ENCODE measurements around the gene YIPF1. TPM values are rescaled to one million over a fixed set of nuclear protein-coding genes. Genes with fewer than 3 reads are reported as not detected.
"Not testable (repeated sequence)": the region's sequence is repeated elsewhere in the genome, so short reads cannot be mapped to it uniquely, and the experiment has no call there.

The YIPF1 gene
- total and polyA plus RNA-seq, 2 experiments from 2014 or later, result 14.4 to 29.7 TPM

- Histone ChIP-seq H3K27ac (no peak overlapping the region), H3K9me3 (ENCODE audit: low read depth) (no peaks in the 10 kb centered on the region), H3K4me3 (no peak overlapping the region), H3K36me3 (peaks cover 11% of the 10 kb centered on the region), H3K4me1 (ENCODE audit: low read depth) (no peaks in the 10 kb centered on the region), H3K27me3 (no peaks in the 10 kb centered on the region)
- TF ChIP-seq, protein P1, sequence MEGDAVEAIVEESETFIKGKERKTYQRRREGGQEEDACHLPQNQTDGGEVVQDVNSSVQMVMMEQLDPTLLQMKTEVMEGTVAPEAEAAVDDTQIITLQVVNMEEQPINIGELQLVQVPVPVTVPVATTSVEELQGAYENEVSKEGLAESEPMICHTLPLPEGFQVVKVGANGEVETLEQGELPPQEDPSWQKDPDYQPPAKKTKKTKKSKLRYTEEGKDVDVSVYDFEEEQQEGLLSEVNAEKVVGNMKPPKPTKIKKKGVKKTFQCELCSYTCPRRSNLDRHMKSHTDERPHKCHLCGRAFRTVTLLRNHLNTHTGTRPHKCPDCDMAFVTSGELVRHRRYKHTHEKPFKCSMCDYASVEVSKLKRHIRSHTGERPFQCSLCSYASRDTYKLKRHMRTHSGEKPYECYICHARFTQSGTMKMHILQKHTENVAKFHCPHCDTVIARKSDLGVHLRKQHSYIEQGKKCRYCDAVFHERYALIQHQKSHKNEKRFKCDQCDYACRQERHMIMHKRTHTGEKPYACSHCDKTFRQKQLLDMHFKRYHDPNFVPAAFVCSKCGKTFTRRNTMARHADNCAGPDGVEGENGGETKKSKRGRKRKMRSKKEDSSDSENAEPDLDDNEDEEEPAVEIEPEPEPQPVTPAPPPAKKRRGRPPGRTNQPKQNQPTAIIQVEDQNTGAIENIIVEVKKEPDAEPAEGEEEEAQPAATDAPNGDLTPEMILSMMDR (IDR thresholded peaks at IDR 0.05; ENCODE audit: low read depth, low read length), result peak; percentile 32
- peak in 1 of 2 donors; percentile 17 for DNase-seq (ENCODE audit: low read depth in 1 of 2, low spot score in 1 of 2)
Measured at GRCh38 chr1:53826367-53826766, 63.2 kb downstream of the YIPF1 start.

- Histone ChIP-seq H3K4me3 (no peak overlapping the region), H3K27me3 (no peaks in the 10 kb centered on the region), H3K27ac (no peak overlapping the region), H3K36me3 (peaks cover 11% of the 10 kb centered on the region), H3K4me1 (ENCODE audit: low read depth) (no peaks in the 10 kb centered on the region), H3K9me3 (ENCODE audit: low read depth) (no peaks in the 10 kb centered on the region)
- TF ChIP-seq, protein P1 (IDR thresholded peaks at IDR 0.05; ENCODE audit: low read depth, low read length), result no peak
- DNase-seq (ENCODE audit: low read depth in 1 of 2, low spot score in 1 of 2), result no peak
Measured at GRCh38 chr1:53825306-53825705, 64.3 kb downstream of the YIPF1 start.

GRCh38 chr1:53822931-53823330, 66.7 kb downstream of the YIPF1 start:
- no peaks in the 10 kb centered on the region for H3K4me1 ChIP-seq (ENCODE audit: low read depth)
- H3K27ac ChIP-seq, result no peak overlapping the region
- H3K27me3 ChIP-seq, result no peaks in the 10 kb centered on the region
- no peak overlapping the region for H3K4me3 ChIP-seq
- peaks cover 15% of the 10 kb centered on the region for H3K36me3 ChIP-seq
- DNase-seq (ENCODE audit: low read depth in 1 of 2, low spot score in 1 of 2), result no peak
- TF ChIP-seq, protein P1 (IDR thresholded peaks at IDR 0.05; ENCODE audit: low read depth, low read length), result no peak
- H3K9me3 ChIP-seq (ENCODE audit: low read depth), result no peaks in the 10 kb centered on the region

GRCh38 chr1:53821380-53821779, 68.2 kb downstream of the YIPF1 start:
- TF ChIP-seq, protein P1 (IDR thresholded peaks at IDR 0.05; ENCODE audit: low read depth, low read length), result no peak
- H3K4me3 ChIP-seq, result no peak overlapping the region
- H3K9me3 ChIP-seq (ENCODE audit: low read depth), result no peaks in the 10 kb centered on the region
- H3K4me1 ChIP-seq (ENCODE audit: low read depth), result no peaks in the 10 kb centered on the region
- no peak overlapping the region for H3K27ac ChIP-seq
- H3K27me3 ChIP-seq, result no peaks in the 10 kb centered on the region
- H3K36me3 ChIP-seq, result peaks cover 15% of the 10 kb centered on the region
- no peak for DNase-seq (ENCODE audit: low read depth in 1 of 2, low spot score in 1 of 2)

GRCh38 chr1:53819387-53819786, 70.2 kb downstream of the YIPF1 start:
- Histone ChIP-seq H3K4me1 (ENCODE audit: low read depth) (no peaks in the 10 kb centered on the region), H3K9me3 (ENCODE audit: low read depth) (no peaks in the 10 kb centered on the region), H3K4me3 (no peak overlapping the region), H3K27me3 (no peaks in the 10 kb centered on the region), H3K27ac (no peak overlapping the region), H3K36me3 (peaks cover 7% of the 10 kb centered on the region)
- DNase-seq (ENCODE audit: low read depth in 1 of 2, low spot score in 1 of 2), result no peak
- TF ChIP-seq, protein P1 (IDR thresholded peaks at IDR 0.05; ENCODE audit: low read depth, low read length), result no peak

- H3K4me3 ChIP-seq; H3K9me3 ChIP-seq (ENCODE audit: low read depth); H3K27ac ChIP-seq; H3K36me3 ChIP-seq; DNase-seq (ENCODE audit: low read depth in 1 of 2, low spot score in 1 of 2); H3K4me1 ChIP-seq (ENCODE audit: low read depth); H3K27me3 ChIP-seq: not testable (repeated sequence)
Measured at GRCh38 chr1:53816584-53816983, 73.0 kb downstream of the YIPF1 start.

GRCh38 chr1:53815484-53815883, 74.1 kb downstream of the YIPF1 start:
- H3K4me1 ChIP-seq (ENCODE audit: low read depth); H3K36me3 ChIP-seq; H3K27me3 ChIP-seq; H3K27ac ChIP-seq; H3K4me3 ChIP-seq; H3K9me3 ChIP-seq (ENCODE audit: low read depth); DNase-seq (ENCODE audit: low read depth in 1 of 2, low spot score in 1 of 2): not testable (repeated sequence)
